Measurements from ENCODE around the gene BAHCC1.

BAHCC1 gene

GRCh38 chr17:81445642-81446503, 50.6 kb downstream of the BAHCC1 start:
- DNase-seq, result no peak

GRCh38 chr17:81447331-81447933, 52.2 kb downstream of the BAHCC1 start:
- DNase-seq, result no peak

GRCh38 chr17:81448442-81448841, 53.2 kb downstream of the BAHCC1 start:
- no peak for DNase-seq

GRCh38 chr17:81448950-81449349, 53.7 kb downstream of the BAHCC1 start:
- peak in 1 of 3 experiments; percentile 21 for DNase-seq

GRCh38 chr17:81449351-81449750, 54.1 kb downstream of the BAHCC1 start:
- DNase-seq, result no peak

GRCh38 chr17:81451823-81452222, 56.6 kb downstream of the BAHCC1 start:
- DNase-seq, result no peak

- peak in 2 of 3 experiments; percentile 33 to 77 for DNase-seq
These were observed 57.3 kb downstream of the BAHCC1 start for GRCh38 chr17:81452551-81452950.

GRCh38 chr17:81453076-81453475, 57.8 kb downstream of the BAHCC1 start:
- DNase-seq, result peak; percentile 89 to 94 (median 89)

GRCh38 chr17:81453712-81454111, 58.5 kb downstream of the BAHCC1 start:
- no peak for DNase-seq

GRCh38 chr17:81454473-81454872, 59.2 kb downstream of the BAHCC1 start:
- DNase-seq, result no peak

GRCh38 chr17:81455387-81455786, 60.1 kb downstream of the BAHCC1 start:
- DNase-seq, result no peak

GRCh38 chr17:81456091-81456490, 60.8 kb downstream of the BAHCC1 start:
- no peak for DNase-seq

GRCh38 chr17:81456798-81457197, 61.5 kb downstream of the BAHCC1 start:
- no peak for DNase-seq

GRCh38 chr17:81457401-81457800, 62.1 kb downstream of the BAHCC1 start:
- peak in 1 of 3 experiments; percentile 22 for DNase-seq

GRCh38 chr17:81457917-81458555, 62.8 kb downstream of the BAHCC1 start:
- DNase-seq, result peak in 1 of 3 experiments; percentile 22

- no peak for DNase-seq
These were observed 63.4 kb downstream of the BAHCC1 start for GRCh38 chr17:81458628-81459027.

- no peak for DNase-seq
These were observed 64.0 kb downstream of the BAHCC1 start for GRCh38 chr17:81459224-81459623.

- DNase-seq, result no peak
These were observed 64.6 kb downstream of the BAHCC1 start for GRCh38 chr17:81459864-81460263.

GRCh38 chr17:81460856-81461460, 65.7 kb downstream of the BAHCC1 start:
- DNase-seq, result no peak

- DNase-seq, result no peak
These were observed 66.6 kb downstream of the BAHCC1 start for GRCh38 chr17:81461607-81462500.

- DNase-seq, result no peak
These were observed 67.4 kb downstream of the BAHCC1 start for GRCh38 chr17:81462506-81463125.

- no peak for DNase-seq
These were observed 68.2 kb downstream of the BAHCC1 start for GRCh38 chr17:81463506-81463905.
